ENCODE measurements around the gene HOXC4. TPM values are rescaled to one million over a fixed set of nuclear protein-coding genes. Genes with fewer than 3 reads are reported as not detected.
"Not testable (repeated sequence)": the region's sequence is repeated elsewhere in the genome, so short reads cannot be mapped to it uniquely, and the experiment has no call there.

Gene HOXC4
- total RNA-seq, 1 donor = 3.3 TPM

DNA sequence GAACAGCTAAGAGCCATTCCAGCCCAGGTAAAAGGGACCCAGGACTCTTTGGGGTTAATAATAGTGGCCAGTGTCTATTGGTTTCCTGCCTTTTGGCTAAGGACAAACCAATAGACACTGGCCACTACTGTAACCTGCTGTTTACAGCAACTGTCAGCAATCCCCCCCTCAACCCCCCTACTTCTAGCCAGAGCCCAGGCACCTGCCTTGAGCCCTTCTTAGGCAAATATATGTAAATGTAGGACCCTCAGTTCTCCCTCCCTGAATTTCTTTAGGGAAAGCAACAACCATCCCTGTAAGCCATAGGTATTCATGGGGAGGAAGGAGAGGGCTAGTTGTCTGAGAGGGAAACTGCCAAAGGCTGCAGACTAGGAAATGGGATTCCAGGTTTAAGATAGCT lies 22.3 kb downstream of the HOXC4 start:
- no peak overlapping the region for H3K4me3 ChIP-seq (ENCODE audit: insufficient read depth, low read length)
- TF ChIP-seq, protein P1, sequence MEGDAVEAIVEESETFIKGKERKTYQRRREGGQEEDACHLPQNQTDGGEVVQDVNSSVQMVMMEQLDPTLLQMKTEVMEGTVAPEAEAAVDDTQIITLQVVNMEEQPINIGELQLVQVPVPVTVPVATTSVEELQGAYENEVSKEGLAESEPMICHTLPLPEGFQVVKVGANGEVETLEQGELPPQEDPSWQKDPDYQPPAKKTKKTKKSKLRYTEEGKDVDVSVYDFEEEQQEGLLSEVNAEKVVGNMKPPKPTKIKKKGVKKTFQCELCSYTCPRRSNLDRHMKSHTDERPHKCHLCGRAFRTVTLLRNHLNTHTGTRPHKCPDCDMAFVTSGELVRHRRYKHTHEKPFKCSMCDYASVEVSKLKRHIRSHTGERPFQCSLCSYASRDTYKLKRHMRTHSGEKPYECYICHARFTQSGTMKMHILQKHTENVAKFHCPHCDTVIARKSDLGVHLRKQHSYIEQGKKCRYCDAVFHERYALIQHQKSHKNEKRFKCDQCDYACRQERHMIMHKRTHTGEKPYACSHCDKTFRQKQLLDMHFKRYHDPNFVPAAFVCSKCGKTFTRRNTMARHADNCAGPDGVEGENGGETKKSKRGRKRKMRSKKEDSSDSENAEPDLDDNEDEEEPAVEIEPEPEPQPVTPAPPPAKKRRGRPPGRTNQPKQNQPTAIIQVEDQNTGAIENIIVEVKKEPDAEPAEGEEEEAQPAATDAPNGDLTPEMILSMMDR (IDR thresholded peaks at IDR 0.05; ENCODE audit: extremely low read depth, low read depth, low read length) = no peak
- no peaks in the 10 kb centered on the region for H3K27me3 ChIP-seq (ENCODE audit: insufficient read depth, low read length)
- no peaks in the 10 kb centered on the region for H3K9me3 ChIP-seq (ENCODE audit: low read depth, low read length)
- no peak overlapping the region for H3K27ac ChIP-seq (ENCODE audit: low read depth, low read length)
- no peaks in the 10 kb centered on the region for H3K36me3 ChIP-seq (ENCODE audit: insufficient read depth, low read length)
- no peaks in the 10 kb centered on the region for H3K79me2 ChIP-seq (ENCODE audit: insufficient read depth, low read length)
- H3K4me2 ChIP-seq (ENCODE audit: insufficient read depth, low read length) = no peak overlapping the region
- no peak for DNase-seq (ENCODE audit: insufficient read length, low spot score, missing footprints)
- peaks cover 8% of the 10 kb centered on the region for H3K4me1 ChIP-seq (ENCODE audit: insufficient read depth, low read length)
- no peaks in the 10 kb centered on the region for H4K20me1 ChIP-seq (ENCODE audit: insufficient read depth, low read length)
- no peak overlapping the region for H2AFZ ChIP-seq (ENCODE audit: low read length)

DNA sequence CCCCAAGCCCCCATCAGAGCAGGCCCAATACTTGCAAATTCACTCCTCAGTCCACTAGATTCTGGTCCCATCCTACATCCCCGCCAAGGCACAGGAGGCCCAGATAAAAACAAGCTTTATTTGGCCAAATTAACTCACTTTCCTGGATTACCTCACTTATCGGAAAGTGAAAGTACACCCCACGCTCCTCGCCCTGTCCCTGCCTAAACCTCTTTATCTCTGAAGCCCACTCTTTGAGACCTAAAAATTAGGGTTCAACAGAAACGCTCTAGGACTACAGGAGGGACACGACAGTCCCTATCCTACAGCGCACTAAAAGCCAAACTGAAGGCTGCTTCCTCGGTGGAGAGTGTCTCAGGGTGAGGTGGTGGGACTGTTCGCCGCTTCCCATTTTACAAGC lies 24.2 kb downstream of the HOXC4 start:
- H3K79me2 ChIP-seq (ENCODE audit: insufficient read depth, low read length); H3K27ac ChIP-seq (ENCODE audit: low read depth, low read length); H3K4me3 ChIP-seq (ENCODE audit: insufficient read depth, low read length); H4K20me1 ChIP-seq (ENCODE audit: insufficient read depth, low read length); H3K9me3 ChIP-seq (ENCODE audit: low read depth, low read length); H3K4me1 ChIP-seq (ENCODE audit: insufficient read depth, low read length); H2AFZ ChIP-seq (ENCODE audit: low read length); H3K36me3 ChIP-seq (ENCODE audit: insufficient read depth, low read length); DNase-seq (ENCODE audit: insufficient read length, low spot score, missing footprints); H3K4me2 ChIP-seq (ENCODE audit: insufficient read depth, low read length); H3K27me3 ChIP-seq (ENCODE audit: insufficient read depth, low read length): not testable (repeated sequence)

DNA sequence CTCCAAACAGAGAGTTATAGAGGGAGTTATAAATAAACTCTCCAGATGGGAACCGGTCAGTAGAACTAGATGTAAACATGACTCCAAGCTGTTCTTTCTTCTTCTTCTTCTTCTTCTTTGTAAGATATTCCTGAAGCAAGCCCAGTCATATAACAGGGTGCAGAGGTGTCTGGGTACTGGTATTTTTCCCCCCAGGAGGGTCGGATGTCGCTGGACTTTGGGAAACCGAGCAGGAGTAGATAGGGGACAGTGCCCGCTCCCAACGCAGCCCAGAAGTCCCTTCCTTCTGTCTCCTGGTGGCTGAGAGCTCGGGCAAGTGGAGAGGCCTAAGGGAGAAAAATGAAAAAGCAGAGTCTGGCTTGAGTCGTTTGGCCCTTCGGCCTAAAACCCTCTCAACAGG lies 25.5 kb downstream of the HOXC4 start:
- H3K27ac ChIP-seq (ENCODE audit: low read depth, low read length); H3K4me3 ChIP-seq (ENCODE audit: insufficient read depth, low read length); H3K27me3 ChIP-seq (ENCODE audit: insufficient read depth, low read length); H3K79me2 ChIP-seq (ENCODE audit: insufficient read depth, low read length); H4K20me1 ChIP-seq (ENCODE audit: insufficient read depth, low read length); H3K36me3 ChIP-seq (ENCODE audit: insufficient read depth, low read length); H3K4me2 ChIP-seq (ENCODE audit: insufficient read depth, low read length); H2AFZ ChIP-seq (ENCODE audit: low read length); H3K4me1 ChIP-seq (ENCODE audit: insufficient read depth, low read length); DNase-seq (ENCODE audit: insufficient read length, low spot score, missing footprints); H3K9me3 ChIP-seq (ENCODE audit: low read depth, low read length): not testable (repeated sequence)

DNA sequence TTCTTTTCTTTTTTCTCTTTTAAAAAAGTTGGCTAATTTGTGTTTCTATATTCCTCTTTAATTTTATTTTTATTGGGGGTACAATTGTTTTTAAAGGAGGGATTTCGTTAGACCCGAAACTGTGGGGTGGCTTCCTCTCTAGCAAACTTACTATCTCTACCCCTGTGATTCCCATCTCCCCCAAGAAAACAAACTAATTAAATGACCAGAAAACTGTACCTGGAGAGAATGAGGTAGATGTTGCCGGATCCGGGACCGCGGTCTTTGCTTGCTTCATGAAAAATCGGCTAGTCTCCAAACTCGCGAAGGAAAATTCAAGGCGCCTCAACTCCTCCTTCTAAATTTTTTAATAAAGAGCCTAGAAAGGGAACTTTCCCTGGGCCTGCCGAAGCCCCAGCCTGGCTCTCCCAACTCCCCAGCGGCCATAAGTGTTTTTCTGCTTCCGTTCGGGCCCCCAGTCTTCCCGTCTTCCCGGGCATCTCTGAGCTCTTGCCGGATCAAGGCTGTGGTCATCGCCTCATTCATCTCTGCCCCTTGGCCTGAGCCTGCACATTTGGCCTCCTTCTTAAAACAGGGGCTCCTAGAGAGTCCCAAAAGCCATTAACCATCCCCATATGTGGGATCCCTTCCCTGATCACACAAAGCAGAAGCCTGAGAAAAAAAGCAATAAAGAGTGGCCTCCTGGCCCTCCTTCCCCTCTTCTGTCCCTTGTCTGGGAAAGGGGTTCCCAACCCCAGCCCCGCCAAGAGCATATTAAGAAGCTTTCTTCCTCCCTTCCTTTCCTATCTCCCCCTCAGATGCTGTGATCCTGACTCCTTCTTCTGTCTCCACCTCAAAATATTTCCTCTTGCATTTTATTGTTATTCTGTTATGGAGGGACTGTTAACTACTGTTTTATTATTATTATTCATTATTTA lies 26.6 kb downstream of the HOXC4 start:
- not testable (repeated sequence) for H3K9me3 ChIP-seq (ENCODE audit: low read depth, low read length); DNase-seq (ENCODE audit: insufficient read length, low spot score, missing footprints); H4K20me1 ChIP-seq (ENCODE audit: insufficient read depth, low read length); H3K4me2 ChIP-seq (ENCODE audit: insufficient read depth, low read length); H3K36me3 ChIP-seq (ENCODE audit: insufficient read depth, low read length); H3K79me2 ChIP-seq (ENCODE audit: insufficient read depth, low read length); H2AFZ ChIP-seq (ENCODE audit: low read length); H3K4me3 ChIP-seq (ENCODE audit: insufficient read depth, low read length); H3K27me3 ChIP-seq (ENCODE audit: insufficient read depth, low read length); H3K27ac ChIP-seq (ENCODE audit: low read depth, low read length); H3K4me1 ChIP-seq (ENCODE audit: insufficient read depth, low read length)

DNA sequence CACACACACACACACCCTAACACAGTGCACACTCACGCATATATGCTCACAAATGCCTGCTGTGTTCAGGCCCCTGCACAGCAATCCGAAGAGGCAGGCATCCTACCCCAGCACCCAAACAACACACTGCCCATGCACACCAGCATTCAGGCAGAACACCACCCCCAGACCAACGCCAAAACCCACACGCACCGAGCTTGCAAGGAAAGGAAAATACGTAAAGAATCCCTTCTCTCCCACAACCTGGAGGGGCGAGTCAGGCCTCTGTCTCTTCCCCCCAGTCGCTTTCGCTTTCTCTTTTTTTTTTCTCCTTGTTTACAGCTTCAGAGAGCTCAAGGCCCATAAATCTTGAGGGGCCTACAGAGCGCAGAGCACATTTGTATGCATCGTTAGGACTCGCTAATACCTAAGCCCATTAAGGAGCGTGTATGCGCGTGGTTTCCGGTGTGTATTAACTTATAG lies 27.4 kb downstream of the HOXC4 start:
- not testable (repeated sequence) for H3K9me3 ChIP-seq (ENCODE audit: low read depth, low read length); H3K27ac ChIP-seq (ENCODE audit: low read depth, low read length); H2AFZ ChIP-seq (ENCODE audit: low read length); H3K36me3 ChIP-seq (ENCODE audit: insufficient read depth, low read length); H3K27me3 ChIP-seq (ENCODE audit: insufficient read depth, low read length); DNase-seq (ENCODE audit: insufficient read length, low spot score, missing footprints); H3K4me1 ChIP-seq (ENCODE audit: insufficient read depth, low read length); H3K79me2 ChIP-seq (ENCODE audit: insufficient read depth, low read length); H3K4me3 ChIP-seq (ENCODE audit: insufficient read depth, low read length); H4K20me1 ChIP-seq (ENCODE audit: insufficient read depth, low read length)
- H3K4me2 ChIP-seq (ENCODE audit: insufficient read depth, low read length) = peak overlapping the region; percentile 32

DNA sequence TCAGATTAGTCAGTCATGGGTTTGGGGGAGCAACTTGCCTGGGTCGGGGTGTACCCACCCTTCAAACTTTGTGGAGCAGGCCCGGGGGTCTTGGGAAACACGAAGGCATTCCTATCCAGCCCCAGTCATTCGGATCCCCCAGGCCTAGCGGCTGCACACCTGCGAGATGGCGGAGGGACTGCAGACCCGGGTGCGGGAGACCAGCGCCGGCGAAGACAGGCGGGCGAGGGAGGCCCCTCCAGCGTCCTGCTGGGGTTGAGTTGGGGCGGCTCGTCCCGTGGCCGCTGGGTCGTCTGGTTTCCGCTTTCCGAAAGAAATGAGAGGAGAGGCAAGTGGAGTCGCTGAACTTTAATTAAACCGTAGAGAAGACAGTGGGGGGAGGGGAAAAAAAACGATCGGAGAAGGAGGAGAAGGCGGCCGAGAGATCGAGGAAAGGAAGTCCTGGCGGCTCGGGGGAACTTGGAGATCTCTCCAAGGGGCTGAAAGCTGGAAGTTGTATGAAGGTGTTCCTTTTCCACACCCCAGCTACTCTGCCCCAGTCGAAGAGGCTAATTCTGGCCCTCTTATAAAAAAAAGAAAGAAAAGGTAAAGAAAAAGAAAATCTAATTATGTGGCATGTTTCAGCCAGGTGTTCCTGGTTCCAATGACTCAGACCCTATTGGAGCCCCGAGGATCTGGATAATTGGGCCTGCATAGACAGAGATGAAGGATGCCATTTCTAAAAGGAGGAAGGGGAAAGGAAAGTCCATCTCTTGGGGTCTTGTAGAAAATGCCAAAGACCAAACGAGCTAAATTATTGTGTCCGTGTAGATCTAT lies 28.2 kb downstream of the HOXC4 start:
- H2AFZ ChIP-seq (ENCODE audit: low read length); H3K4me3 ChIP-seq (ENCODE audit: insufficient read depth, low read length); H3K36me3 ChIP-seq (ENCODE audit: insufficient read depth, low read length); H3K79me2 ChIP-seq (ENCODE audit: insufficient read depth, low read length); H3K9me3 ChIP-seq (ENCODE audit: low read depth, low read length); DNase-seq (ENCODE audit: insufficient read length, low spot score, missing footprints); H3K27me3 ChIP-seq (ENCODE audit: insufficient read depth, low read length); H3K4me1 ChIP-seq (ENCODE audit: insufficient read depth, low read length); H4K20me1 ChIP-seq (ENCODE audit: insufficient read depth, low read length); H3K27ac ChIP-seq (ENCODE audit: low read depth, low read length); H3K4me2 ChIP-seq (ENCODE audit: insufficient read depth, low read length): not testable (repeated sequence)

Measured in osteoblast (primary cell).